ENCODE measurements around the gene THAP5.
"Not testable (repeated sequence)": the region's sequence is repeated elsewhere in the genome, so short reads cannot be mapped to it uniquely, and the experiment has no call there.

Gene THAP5

DNA sequence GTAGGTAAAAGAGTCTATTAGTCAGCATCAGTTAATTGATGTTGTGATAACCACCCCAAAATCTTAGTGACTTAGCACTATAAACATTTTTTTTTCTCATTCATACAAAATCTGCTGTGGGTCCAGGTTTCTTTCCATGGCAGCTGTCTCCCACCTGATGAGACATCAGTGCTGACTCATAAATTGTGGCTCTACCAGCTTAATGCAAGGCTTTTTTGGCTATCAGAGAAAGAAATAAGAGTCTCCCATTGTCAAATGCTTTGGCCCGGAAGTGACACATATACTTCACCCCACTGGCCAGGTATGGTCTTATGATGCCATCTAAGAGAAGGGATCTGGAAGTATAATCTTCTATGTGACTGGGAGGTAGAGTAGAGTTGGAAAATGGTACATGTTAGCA, 14.7 kb upstream of the THAP5 start:
- no peak for DNase-seq (ENCODE audit: low spot score)

DNA sequence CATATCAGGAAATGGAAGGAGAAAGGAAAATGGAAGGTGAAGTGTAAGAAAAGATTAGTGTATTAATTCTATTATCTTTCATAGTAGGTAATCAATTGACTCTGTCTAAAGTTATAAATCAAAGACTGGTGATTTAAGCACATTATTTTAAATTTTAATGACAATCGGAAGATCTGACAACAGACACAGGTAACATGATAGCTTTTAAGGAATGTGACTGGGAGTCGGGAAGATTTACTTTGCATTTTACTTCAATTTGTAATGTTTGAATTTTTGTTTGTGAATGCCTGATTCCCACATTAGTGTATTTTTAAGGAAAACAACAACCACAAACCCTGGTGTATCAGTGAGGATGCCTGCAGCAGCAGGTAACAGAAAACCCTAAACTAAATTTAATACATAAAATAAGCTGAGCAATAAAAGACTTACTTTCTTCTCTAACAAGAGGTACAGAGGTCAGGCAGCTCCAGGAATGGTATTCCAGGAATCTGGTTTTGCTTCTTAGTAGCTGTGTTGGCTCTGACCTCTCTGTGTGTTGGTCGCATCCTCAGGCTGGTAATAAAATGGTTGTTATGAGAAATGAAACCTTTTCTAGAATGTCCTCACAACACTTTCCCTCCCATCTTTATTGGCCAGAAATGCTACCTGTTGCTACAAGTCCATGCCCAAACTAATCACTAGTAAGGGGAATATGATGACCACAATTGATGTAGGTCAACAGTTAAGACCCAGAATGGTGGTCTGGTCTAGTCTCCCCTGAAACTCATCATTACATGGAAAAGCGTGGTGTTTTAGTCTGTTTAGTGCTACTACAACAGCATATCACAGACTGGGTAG, 12.4 kb upstream of the THAP5 start:
- no peak for DNase-seq (ENCODE audit: low spot score)

DNA sequence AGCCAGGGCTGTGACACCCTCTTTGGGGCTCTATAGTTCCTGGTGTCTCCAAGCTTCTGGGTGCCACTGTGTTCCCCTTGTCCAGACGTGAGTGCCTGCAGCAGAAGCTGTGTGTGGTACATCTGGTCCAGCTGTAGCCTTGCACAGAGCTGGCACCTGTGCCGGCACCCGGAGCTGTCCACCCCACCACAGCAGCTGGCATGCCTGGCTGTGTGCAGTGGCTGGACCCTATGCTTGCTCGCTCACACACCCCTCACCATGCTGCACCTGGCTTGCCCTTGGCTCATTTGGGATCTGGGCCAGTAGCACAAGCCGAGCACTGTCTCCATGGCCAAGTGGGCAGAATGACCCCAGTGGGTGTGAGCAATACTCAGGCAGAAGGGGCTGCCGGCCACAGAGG, 10.8 kb upstream of the THAP5 start:
- DNase-seq (ENCODE audit: low spot score), result no peak

DNA sequence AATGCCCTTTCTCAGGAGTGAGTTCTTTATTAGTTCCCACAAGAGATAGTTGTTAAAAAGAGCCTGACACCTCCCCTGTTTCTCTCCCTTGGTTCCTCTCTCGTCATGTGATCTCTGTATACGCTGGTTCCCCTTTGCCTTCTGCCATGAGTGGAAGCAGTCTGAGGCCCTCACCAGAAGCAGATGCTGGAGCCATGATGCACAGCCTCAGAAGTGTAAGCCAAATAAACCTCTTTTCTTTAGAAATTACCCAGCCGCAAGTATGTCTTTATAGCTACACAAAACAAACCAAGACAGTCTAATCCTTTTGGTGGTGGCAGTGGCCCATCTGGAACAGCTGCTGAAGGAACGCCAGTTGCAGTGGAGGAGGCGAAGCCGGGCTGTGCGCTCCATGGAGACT, 9.4 kb upstream of the THAP5 start:
- DNase-seq (ENCODE audit: low spot score), result no peak

DNA sequence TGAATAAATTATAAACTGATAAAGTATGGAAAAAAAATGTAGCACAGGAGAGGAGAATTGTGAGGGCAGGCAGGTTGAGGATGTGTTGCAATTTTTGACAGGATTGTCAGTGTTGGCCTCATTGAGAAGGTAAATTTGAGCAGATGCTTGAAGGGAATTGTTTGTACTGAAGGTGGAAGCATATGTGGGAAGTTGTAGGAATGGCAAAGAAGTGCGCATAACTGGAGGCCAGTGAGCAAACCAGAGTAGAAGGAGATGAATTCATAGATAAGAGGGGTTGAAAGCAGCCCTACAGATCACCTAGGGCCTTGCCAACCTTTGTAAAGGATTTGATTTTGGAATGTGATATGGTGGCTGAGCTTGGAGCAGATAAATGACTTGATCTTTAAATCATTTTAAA, 6.6 kb upstream of the THAP5 start:
- DNase-seq (ENCODE audit: low spot score), result no peak

DNA sequence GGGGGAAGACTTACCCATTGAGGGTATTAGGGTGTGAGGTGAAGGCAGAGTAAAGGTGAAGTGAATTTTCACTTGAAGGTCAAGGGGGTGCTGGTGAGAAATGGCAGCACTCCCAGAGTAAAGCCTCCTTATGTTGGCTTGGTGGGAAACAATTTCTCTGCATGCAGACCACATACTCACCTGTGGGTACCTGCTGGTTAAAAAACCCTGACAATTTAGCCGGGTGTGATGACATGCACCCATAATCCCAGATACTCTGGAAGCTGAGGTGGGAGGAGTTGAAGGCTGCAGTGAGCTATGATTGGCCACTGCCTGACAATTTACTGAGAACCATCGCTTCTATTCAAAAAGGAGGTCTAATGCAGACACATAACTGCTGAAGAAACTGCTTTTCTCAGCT, 5.7 kb upstream of the THAP5 start:
- DNase-seq (ENCODE audit: low spot score), result no peak

DNA sequence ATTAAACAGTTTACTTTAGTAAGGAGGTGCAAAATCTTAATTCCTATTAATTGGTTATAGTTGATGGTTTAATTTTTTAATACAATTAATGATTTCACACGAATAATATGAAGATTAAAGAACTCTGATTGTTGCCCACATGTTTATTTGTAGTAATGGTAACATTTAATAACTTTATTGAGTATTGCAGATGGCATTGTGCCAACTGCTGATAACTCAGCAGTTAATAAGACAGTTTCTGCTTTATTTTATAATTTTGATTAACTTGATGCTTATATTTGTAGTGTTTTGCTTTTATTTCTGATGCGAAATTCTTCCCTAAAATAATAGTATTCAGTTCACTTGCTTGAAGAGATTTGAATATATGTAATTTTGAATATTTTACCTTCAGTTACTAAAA, 3.0 kb upstream of the THAP5 start:
- no peak for DNase-seq (ENCODE audit: low spot score)

DNA sequence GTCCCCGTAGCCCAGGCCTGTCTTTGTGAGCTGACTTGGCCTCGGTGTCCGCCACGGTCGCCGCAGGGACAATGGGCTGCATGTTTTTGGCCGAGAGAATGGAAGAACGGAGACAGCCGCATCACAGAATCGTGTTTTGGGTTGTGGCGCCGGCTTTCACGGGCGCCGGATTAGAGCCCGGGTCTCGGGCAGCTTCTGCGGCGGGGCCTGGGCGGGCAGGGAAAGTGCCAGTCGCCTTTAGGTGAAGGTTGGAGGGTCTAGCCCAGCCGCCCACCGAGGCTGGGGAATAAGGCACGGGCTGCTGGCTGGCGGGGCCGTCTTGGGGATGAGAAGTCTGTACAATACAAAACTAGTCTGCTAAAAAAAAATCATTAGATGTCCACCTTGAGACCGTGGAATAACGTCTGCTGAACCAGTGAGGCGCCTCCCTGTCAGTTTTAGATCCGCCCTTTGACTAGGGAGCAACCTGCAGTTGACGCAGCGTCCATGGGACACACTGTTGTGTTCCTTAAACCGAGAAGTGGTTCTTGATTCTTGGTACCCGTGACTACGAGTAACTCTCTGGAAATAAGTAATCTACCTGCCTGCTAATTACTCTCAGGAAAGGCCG, 745 bp upstream of the THAP5 start:
- DNase-seq (ENCODE audit: low spot score), result peak; percentile 52

DNA sequence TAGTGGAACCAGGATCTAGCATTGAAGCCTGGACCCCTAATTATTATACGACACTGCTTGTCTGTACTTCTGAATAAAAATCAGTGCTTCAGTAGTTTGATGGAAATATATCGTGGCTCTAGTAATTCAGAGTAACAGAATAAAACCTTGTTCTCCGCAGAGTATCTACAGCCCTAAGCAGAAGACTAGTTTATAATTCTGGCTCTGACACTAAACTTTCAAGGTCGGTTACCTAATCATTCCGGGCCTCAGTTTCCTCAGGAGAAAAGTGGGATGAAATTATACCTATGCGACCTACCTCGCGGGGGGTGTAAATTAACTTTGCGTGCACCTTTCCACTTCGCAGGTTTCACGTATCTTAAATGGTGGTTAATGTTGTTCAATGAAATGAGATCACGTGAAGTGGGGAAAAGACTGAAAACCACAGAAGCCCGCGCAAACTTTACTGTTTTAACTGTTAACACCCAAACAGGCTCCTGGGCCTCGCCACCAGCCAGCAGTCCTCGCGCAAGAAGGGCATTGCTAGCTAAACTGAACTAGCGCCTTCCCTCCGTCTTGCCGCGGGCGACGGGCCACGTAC, 615 bp downstream of the THAP5 start:
- no peak for DNase-seq (ENCODE audit: low spot score)

DNA sequence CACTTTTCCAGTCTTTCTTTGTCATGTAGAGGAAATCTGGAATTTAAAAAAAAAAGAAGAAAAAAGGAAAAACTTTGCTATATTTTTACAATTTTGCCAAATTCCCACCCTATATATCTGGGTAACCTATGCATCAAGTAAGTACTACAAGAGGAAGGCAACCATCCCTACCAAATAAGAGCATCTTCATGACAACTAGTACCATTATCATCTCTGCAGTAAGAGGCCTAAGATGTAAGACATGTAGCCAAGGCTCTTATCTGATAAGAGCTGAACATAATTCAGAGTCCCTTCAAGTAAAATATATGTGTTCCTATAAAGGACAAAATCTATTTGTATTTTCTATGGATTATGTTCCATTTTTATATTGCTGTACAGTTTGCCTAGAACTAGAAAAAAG, 3.5 kb downstream of the THAP5 start:
- DNase-seq (ENCODE audit: low spot score), result no peak

DNA sequence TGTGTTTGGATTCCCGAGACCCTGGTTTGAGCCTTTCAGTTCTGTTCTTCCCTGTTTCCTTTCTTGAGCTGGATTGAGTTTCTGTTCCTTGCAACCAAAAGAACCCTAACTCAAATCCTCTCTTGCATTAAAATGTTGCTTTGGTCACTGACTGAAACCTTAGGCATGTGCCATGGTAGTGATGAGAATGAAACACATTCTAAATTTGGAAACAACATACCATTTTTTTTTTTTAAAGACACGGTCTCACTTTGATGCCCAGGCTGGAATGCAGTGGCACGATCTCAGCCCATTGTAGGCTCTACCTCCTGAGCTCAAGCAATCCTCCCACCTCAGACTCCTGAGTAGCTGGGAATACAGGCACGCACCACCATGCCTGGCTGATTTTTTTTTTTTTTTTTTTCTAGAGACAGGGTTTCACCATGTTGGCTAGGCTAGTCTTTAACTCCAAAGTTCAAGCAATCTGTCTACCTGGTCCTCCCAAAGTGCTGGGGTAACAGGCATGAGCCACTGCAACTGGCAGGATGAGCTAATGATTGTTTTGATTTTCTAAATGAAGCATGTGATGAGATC, 8.4 kb downstream of the THAP5 start:
- DNase-seq (ENCODE audit: low spot score), result no peak

DNA sequence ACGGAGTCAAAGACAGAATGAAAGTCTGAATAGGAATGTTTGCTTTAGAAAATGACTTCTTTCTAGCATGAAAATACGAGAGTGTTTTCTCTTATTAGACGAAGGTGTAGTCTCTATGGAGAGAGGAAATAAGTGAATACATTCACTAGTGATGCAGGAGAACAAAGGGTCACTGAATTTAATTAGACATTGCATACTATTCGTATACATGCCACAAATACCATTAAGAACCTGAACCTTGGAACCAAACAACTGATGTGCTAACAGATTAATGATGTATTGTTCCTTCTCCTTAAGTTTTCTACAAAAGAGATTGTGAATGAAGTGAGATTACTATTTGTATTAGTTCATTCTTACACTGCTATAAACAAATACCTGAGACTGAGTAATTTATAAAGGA, 10.3 kb downstream of the THAP5 start:
- no peak for DNase-seq (ENCODE audit: low spot score)

DNA sequence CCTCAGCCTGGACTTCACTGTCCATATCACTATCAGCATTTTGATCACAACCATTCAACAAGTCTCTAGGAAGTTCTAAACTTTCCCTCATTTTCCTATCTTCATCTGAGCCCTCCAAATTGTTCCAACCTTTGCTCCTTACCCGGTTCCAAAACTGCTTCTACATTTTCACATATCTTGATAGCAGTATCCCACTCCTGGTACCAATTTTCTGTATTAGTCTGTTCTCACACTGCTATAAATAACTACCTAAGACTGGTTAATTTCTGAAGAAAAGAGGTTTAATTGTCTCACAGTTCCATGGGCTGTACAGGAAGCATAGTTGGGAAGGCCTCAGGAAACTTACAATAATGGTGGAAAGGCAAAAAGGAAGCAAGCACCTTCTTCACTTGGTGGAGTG, 11.9 kb downstream of the THAP5 start:
- no peak for DNase-seq (ENCODE audit: low spot score)

DNA sequence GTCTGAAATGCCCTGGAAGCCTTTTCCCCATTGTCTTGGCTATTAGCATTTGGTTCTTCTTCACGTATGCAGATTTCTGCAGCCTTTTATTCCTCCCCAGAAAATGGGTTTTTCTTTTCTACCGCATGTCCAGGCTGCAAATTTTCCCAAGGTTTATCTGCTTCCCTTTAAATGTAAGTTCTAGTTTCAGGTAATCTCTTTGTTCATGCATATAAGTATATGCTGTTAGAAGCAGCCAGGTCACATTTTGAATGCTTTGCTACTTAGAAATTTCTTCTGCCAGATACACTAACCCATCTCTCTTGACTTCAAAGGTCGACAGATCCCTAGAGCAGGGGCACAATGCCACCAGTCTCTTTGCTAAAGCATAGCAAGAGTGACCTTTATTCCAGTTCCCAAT, 12.3 kb downstream of the THAP5 start:
- no peak for DNase-seq (ENCODE audit: low spot score)

DNA sequence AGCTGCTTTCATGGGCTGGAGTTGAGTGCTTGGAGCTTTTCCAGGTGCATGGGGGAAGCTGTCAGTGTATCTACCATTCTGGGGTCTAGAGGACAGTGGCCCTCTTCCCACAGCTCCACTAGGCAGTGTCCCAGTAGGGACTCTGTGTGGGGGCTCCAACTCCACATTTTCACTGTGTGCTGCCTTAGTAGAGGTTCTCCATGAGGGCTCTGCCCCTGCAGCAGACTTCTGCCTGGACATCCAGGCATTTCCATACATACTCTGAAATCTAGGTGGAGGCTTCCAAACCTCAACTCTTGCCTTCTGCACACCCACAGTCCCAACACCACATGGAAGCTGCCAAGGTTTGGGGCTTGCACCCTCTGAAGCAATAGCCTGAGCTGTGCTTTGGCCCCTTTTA, 12.8 kb downstream of the THAP5 start:
- not testable (repeated sequence) for DNase-seq (ENCODE audit: low spot score)

DNA sequence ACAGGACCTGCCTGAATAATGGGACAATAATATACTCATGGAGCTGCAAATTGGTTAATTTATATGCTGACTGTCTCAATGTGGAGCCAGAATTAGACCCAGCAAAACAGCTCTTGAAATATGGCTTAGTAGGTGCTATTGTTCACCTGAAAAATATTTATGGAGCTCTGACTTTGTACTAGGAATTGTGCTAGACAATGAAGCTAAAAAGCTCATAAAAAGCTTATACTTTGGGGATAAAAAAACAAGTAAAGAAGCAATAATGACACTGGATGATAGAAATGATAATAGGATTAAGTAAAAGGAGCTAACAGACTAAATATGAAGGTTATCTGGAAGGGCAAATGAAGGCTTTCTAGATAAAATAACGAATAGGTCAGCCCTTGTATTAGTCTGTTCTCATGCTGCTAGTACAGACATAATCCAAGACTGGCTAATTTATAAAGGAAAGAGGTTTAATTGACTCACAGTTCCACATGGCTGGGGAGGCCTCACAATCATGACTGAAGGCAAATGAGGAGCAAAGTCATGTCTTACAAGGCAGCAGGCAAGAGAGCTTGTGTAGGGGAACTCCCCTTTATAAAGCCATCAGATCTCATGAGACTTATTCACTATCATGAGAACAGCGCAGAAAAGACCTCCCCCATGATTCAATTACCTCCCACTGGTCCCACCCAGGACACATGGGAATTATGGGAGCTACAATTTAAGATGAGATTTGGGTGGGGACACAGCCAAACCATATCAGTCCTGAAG, 21.2 kb downstream of the THAP5 start:
- not testable (repeated sequence) for DNase-seq (ENCODE audit: low spot score)

DNA sequence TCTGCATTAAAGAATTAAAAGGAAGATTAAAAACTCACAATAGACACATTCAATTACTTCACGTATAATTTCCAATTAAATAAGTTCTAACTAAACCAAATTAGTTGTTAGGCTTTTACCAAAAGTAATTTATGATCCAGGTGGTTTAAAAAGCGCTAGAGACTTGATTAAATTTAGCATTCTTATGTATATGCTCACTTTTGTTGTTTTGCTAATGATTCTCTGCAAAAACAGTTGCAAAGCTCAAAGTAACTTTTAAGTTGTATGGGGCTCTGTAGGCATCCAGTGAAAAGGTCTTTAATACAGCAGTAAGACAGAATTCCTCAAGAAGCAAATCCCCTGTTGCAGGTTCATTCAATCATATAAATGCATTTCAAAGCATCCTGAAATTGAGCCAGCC, 28.0 kb downstream of the THAP5 start:
- DNase-seq (ENCODE audit: low spot score), result no peak

DNA sequence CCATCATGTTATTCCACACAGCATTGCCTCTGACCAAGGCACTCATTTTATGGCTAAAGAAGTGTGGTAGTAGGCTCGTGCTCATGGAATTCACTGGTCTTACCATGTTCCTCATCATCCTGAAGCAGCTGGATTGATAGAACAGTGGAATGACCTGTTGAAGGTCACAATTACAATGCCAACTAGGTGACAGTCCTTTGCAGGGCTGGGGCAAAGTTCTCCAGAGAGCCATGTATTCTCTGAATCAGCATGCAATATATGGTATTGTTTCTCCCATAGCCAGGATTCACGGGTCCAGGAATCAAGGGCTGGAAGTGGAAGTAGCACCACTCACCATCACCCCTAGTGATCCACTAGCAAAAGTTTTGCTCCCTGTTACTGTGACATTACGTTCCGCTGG, 30.8 kb downstream of the THAP5 start:
- not testable (repeated sequence) for DNase-seq (ENCODE audit: low spot score)

DNA sequence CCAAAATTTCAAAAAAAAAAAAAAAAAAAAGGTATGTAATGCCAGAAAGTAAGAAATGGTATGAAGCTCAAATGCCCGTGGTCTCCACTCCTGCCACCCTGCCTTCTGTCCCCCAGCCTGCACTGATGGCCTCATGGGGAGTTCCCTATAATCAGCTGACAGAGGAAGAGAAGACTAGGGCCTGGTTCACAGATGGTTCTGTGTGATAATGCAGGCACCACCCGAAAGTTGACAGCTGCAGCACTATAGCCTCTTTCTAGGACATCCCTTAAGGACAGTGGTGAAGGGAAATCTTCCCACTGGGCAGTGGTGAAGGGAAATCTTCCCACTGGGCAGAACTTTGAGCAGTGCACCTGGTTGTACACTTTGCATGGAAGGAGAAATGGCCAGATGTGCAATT, 31.3 kb downstream of the THAP5 start:
- not testable (repeated sequence) for DNase-seq (ENCODE audit: low spot score)

DNA sequence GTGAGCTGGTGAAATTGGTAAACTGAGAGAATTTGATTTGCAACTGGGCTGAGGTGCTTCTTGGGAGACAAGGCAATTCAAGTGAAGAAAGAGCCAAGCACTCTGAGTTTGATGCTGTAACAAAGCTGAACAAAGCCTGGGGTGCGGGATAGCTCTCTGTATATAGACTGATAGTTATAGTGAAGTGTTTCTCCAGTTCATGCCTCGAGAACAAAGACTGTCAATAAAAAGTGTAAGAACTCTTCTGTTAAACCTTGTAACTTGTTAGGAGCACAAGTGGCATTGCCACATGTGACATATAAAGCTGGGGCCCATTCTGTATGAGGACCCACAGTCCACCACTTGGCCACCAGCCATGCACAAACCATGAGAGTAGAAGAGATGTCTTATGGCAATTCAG, 32.3 kb downstream of the THAP5 start:
- no peak for DNase-seq (ENCODE audit: low spot score)

DNA sequence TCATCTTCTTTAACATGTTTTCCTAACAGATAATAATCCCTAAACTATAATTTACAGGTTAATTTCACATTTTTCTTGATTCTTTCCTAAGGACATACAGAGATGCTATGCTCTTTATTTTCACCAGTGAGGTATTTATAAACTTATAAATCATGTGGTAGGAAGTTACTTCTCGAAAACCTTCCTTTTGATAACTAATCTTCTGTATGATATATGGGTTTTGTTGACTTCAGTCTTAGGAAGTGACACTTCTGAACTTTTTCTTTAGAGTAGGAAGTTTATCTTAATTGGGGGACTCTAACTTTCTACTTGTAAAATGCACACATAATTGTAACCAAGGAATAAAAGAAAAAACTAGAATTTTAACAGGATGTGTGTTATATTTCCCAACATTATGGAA, 33.8 kb downstream of the THAP5 start:
- DNase-seq (ENCODE audit: low spot score), result no peak

DNA sequence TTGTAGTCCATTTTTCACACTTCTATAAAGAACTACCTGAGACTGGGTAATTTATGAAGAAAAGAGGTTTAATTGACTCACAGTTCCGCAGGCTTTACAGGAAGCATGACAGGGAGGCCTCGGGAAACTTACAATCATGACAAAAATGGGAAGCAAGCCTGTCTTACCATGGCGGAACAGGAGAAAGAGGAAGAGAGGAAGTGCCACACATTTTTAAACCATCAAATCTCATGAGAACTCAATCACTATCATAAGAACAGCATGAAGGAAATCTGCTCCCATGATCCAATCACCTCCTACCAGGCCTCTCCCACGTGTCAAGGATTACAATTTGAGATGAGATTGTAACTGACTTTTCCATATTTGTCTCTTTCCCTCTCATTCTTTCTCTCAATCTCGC, 34.2 kb downstream of the THAP5 start:
- DNase-seq (ENCODE audit: low spot score), result no peak

DNA sequence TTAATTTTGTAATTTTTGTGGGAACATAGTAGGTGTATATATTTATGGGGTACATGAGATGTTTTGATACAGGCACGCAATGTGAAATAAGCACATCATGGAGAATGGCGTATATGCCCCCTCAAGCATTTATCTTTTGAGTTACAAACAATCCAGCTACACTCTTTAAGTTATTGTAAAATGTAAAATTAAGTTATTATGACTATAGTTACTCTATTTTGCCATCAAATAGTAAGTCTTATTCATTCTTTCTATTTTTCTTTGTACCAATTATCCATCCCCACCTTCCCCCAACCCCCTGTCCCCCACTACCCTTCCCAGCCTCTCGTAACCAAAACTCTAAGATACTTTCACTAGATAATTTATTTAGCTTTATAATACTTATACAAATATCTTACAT, 35.8 kb downstream of the THAP5 start:
- no peak for DNase-seq (ENCODE audit: low spot score)

All from COLO829 (cell line).